IPS-NIHi7 (cell line): Measurements from ENCODE around the gene SMARCD2.
"Not testable (repeated sequence)": the region's sequence is repeated elsewhere in the genome, so short reads cannot be mapped to it uniquely, and the experiment has no call there.

Source experiments
- DNase-seq: peaks from one replicate; pipeline ENCODE4 v3.0.0; 2012; ENCODE audit warnings: mixed read lengths; ENCODE audit errors: extremely low spot score

The SMARCD2 gene

DNA sequence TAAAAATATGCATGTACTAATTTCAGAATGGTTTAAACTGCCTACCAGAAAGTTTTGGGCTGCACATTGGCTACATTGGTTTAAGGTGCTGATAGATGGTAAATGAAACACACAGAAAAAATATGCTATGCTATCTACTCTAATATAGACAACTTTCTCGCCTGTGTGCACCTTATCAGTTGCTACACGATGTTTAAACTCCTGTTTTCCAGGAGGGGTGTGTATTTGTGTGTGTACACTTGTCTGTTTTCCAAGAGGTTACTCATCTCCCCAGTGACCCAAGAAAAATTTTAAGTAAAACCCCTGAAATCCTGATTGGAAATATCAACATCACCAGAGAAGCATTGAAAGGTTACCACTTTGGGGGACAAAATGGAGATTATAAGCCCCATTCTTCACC is 36.9 kb downstream of the SMARCD2 start:
- DNase-seq = no peak

DNA sequence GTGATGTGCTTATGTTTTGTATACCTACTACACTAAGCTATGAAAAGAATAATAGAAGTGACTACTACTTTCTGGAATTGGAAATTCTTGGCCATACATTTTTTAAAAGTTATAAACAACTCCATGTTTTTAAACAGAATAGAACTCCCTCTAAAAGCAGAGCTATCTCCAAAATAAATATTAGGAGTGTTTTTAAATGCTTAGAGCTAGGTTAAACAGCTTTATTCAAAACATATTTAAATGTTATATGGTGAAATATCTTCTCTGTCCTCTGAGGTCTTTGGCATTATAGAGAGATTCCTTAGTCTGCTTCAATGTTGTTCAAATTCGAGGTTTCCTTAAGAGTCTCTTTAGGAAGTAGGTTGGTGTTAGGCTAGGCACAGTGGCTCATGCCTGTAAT is 38.2 kb downstream of the SMARCD2 start:
- DNase-seq = no peak

DNA sequence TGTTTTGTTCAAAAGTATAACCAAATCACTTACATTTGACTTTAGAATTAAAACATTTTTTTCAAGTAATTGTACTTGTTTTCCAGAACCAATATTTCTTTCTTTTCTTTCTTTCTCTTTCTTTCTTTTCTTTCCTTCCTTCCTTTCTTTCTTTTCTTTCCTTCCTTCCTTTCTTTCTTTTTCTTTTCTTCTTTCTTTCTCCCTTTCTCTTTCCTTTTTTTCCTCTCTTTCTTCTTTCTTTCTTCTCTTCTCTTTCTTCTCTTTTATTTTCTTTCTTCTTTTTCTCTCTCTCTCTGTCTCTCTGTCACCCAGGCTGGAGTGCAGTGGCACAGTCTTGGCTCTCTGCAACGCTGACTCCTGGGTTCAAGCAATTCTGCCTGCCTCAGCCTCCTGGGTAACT is 41.7 kb downstream of the SMARCD2 start:
- DNase-seq = no peak

DNA sequence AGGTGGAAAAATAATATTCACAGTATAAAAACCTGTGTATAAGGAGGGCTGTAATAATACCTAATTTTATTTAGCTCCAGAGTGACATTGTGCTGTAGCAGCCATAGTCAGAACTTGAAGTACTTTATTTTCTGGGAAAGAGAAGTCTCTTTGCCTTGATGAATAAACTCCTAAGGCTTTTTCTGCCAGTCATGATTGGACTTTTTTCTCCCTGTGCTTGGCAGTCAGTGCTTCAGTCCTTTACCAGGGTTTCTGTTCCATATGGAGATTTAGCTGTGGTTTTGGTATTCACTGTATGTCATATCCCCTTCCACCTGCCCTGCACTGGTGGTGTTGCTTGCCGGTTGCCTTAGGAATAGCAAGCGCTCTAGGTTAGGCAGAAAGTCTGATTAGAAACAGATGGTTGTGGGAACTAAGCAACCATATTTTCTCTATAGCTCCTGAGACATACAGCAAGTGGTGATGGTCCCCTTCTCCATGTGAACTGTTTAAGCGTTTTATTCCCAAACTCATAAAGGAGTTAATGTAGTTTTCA is 43.8 kb downstream of the SMARCD2 start:
- no peak for DNase-seq

- not testable (repeated sequence) for DNase-seq
Measured at GRCh38 chr17:63796375-63796774, 46.1 kb downstream of the SMARCD2 start.

DNA sequence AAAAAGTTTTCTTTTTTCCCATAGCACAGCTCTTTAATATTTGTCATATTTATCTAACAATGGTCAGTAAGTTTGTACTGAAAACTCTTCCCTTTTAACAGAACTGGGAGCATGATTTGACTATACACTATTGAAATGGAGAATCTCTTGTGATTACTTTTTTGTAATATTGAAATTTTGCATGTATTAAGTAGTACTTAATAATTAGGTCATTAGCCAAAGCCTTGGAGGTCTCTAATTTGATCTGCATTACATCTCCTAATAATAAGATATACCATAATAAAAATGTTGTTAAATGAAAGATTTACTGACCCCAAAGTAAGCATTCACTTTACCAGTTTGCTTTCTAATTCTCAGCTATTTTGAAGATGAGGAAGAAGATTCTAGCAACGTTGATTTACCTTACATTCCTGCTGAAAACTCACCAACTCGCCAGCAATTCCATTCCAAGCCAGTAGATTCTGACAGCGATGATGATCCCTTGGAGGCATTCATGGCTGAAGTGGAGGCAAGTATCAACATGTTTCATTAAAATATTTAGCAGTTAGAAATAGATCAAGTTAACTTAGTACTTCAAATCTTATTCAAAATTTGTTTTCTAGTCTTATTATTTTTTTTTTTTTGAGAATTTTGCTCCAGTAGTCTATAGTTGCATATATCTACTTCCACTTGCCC is 50.3 kb downstream of the SMARCD2 start:
- DNase-seq = no peak

GRCh38 chr17:63790057-63790456 is 52.4 kb downstream of the SMARCD2 start:
- no peak for DNase-seq

DNA sequence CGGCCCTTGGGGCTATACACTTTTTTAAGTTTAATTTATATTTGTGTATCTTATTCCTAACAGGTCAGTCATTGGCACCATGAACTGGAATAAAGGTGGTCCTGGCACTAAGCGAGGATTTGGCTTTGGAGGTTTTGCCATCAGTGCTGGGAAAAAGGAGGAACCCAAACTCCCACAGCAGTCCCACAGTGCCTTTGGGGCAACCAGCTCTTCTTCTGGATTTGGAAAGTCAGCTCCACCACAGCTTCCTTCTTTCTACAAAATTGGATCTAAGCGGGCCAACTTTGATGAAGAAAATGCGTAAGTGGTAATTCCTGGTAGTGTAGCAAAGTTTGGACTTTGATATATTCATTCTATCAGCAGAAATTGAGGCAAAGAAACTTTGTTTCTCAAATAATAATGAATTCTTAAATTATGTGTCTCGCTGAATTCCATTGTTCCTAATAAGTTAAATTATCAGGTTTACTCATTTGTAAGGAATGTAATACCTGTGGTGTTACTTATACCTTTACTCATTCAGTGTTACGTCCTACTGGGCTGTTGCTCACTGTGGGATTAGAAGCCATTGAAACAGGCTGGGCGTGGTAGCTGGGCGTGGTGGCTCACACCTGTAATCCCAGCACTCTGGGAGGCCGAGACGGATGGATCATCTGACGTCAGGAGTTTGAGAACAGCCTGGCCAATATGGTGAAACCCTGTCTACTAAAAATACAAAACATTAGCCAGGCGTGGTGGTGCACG is 55.3 kb downstream of the SMARCD2 start:
- DNase-seq = no peak

GRCh38 chr17:63786117-63786516 is 56.4 kb downstream of the SMARCD2 start:
- DNase-seq = no peak

- DNase-seq = no peak
Measured at GRCh38 chr17:63785556-63785955, 56.9 kb downstream of the SMARCD2 start.

- DNase-seq = no peak
Measured at GRCh38 chr17:63783522-63783921, 59.0 kb downstream of the SMARCD2 start.
